HEK293 (cell line): ENCODE results near the gene ICOSLG.

ENCODE experiments used
- ATF2 ChIP-seq: fragments of 450-650 bp; formaldehyde crosslinking; IDR thresholded peaks from 2 replicates; pipeline ENCODE4 v1.5.1; 2016; ENCODE audit warnings: missing biosample characterization, missing genetic modification characterization, low read depth
- BCL11A ChIP-seq: fragments of 450-650 bp; formaldehyde crosslinking; IDR thresholded peaks from 2 replicates; pipeline ENCODE4 v1.5.1; 2016; ENCODE audit warnings: low read depth, missing biosample characterization, missing genetic modification characterization
- PRDM10 ChIP-seq: fragments of 450-650 bp; formaldehyde crosslinking; IDR thresholded peaks from 2 replicates; pipeline ENCODE4 v1.5.1; 2016; ENCODE audit warnings: missing biosample characterization, missing genetic modification characterization
- REPIN1 ChIP-seq: fragments of 450-650 bp; formaldehyde crosslinking; IDR thresholded peaks from 2 replicates; pipeline ENCODE4 v1.5.1; 2017; ENCODE audit warnings: missing biosample characterization, missing genetic modification characterization, low read depth
- YY1 ChIP-seq: fragments of 450-650 bp; formaldehyde crosslinking; IDR thresholded peaks from 2 replicates; pipeline ENCODE4 v1.5.1; 2018; ENCODE audit warnings: missing biosample characterization, missing genetic modification characterization
- ZBTB7A ChIP-seq: fragments of 450-650 bp; formaldehyde crosslinking; IDR thresholded peaks from 2 replicates; pipeline ENCODE4 v1.5.1; 2016; ENCODE audit warnings: low read depth, missing biosample characterization, missing genetic modification characterization
- ZNF558 ChIP-seq: fragments of 450-650 bp; formaldehyde crosslinking; IDR thresholded peaks from 2 replicates; pipeline ENCODE4 v1.5.1; 2016; ENCODE audit warnings: missing biosample characterization, missing genetic modification characterization
- TF ChIP-seq, protein P1 (sequence below): fragments of 450-650 bp; formaldehyde crosslinking; IDR thresholded peaks from 2 replicates; pipeline ENCODE4 v1.5.1; 2016; ENCODE audit warnings: missing biosample characterization, missing genetic modification characterization
- TF ChIP-seq, protein P2 (sequence below): IDR thresholded peaks from 2 replicates; pipeline ENCODE4 v1.6.1; 2011; ENCODE audit warnings: mild to moderate bottlenecking, low read depth, low read length, borderline replicate concordance
- TF ChIP-seq, protein P3 (sequence below): fragments of 450-650 bp; formaldehyde crosslinking; IDR thresholded peaks from 2 replicates; pipeline ENCODE4 v1.5.1; 2016; ENCODE audit warnings: missing biosample characterization, missing genetic modification characterization

DNA sequence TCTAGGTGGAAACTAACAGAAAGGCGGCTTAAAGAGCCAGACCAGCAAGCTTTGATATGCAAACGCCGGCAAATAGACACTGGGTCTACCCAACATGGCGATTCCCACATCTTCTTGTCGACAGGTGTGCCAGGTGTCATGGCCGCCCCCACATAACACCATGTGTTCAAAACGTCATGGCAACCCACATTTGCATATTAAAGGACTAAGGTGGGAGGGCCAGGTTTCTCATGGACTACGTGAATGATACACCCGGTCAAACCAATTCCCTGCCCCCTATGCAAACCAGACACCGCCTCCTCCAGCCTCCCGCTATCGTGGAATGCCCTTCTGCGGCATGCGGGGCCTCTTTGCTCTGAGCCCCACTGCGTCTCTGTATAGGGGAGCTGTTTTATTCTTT is 41.3 kb downstream of the ICOSLG start:
- TF ChIP-seq, protein P1, sequence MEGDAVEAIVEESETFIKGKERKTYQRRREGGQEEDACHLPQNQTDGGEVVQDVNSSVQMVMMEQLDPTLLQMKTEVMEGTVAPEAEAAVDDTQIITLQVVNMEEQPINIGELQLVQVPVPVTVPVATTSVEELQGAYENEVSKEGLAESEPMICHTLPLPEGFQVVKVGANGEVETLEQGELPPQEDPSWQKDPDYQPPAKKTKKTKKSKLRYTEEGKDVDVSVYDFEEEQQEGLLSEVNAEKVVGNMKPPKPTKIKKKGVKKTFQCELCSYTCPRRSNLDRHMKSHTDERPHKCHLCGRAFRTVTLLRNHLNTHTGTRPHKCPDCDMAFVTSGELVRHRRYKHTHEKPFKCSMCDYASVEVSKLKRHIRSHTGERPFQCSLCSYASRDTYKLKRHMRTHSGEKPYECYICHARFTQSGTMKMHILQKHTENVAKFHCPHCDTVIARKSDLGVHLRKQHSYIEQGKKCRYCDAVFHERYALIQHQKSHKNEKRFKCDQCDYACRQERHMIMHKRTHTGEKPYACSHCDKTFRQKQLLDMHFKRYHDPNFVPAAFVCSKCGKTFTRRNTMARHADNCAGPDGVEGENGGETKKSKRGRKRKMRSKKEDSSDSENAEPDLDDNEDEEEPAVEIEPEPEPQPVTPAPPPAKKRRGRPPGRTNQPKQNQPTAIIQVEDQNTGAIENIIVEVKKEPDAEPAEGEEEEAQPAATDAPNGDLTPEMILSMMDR (tag by site-specific recombination): no peak
- TF ChIP-seq REPIN1 (tag by site-specific recombination) (no peak), ATF2 (tag by site-specific recombination) (no peak), PRDM10 (tag by site-specific recombination) (no peak), ZBTB7A (tag by site-specific recombination) (no peak), ZNF558 (tag by site-specific recombination) (no peak), BCL11A (no peak), YY1 (no peak)
- TF ChIP-seq, protein P2, sequence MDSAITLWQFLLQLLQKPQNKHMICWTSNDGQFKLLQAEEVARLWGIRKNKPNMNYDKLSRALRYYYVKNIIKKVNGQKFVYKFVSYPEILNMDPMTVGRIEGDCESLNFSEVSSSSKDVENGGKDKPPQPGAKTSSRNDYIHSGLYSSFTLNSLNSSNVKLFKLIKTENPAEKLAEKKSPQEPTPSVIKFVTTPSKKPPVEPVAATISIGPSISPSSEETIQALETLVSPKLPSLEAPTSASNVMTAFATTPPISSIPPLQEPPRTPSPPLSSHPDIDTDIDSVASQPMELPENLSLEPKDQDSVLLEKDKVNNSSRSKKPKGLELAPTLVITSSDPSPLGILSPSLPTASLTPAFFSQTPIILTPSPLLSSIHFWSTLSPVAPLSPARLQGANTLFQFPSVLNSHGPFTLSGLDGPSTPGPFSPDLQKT: no peak
- TF ChIP-seq, protein P3, sequence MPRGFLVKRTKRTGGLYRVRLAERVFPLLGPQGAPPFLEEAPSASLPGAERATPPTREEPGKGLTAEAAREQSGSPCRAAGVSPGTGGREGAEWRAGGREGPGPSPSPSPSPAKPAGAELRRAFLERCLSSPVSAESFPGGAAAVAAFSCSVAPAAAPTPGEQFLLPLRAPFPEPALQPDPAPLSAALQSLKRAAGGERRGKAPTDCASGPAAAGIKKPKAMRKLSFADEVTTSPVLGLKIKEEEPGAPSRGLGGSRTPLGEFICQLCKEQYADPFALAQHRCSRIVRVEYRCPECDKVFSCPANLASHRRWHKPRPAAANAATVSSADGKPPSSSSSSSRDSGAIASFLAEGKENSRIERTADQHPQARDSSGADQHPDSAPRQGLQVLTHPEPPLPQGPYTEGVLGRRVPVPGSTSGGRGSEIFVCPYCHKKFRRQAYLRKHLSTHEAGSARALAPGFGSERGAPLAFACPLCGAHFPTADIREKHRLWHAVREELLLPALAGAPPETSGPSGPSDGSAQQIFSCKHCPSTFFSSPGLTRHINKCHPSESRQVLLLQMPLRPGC (tag by site-specific recombination): no peak
